Pons (tissue), 1 donor: ENCODE measurements around the gene EREG.
"Not testable (repeated sequence)": the region's sequence is repeated elsewhere in the genome, so short reads cannot be mapped to it uniquely, and the experiment has no call there.

ENCODE experiments used
- DNase-seq: peaks from one replicate; pipeline ENCODE4 v3.0.0-alpha.2; 2016; ENCODE audit warnings: low spot score

EREG gene, protein sequence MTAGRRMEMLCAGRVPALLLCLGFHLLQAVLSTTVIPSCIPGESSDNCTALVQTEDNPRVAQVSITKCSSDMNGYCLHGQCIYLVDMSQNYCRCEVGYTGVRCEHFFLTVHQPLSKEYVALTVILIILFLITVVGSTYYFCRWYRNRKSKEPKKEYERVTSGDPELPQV

DNA sequence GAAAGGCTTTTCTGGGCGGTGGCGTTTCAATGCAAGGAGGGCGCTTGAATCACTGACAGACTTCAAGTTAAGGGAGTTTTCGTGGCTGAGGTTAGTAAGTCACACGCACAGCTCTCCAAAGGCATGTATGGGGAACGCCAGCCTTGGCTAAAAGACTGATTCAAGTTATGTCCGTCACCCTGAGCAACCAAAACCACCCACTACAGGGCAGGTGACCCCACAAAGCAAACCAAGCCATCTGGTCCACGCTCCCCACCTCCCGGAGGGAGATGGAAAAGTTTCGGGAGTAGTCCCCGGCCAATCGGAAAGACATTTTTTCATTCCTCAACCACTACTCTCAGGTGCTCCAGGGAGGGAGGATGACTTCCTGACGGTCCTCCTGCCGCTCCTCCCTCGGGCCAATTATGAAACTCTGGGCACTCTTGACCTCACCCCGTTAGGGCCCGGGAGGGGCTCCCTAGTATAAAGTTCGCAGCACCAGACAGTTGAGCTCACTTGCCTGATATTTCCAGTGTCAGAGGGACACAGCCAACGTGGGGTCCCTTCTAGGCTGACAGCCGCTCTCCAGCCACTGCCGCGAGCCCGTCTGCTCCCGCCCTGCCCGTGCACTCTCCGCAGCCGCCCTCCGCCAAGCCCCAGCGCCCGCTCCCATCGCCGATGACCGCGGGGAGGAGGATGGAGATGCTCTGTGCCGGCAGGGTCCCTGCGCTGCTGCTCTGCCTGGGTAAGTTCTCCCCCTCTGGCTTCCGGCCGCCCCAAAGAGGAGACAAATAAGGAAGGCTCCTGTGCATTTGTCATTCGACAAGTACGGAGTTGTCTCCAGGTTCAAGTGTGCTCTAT lies at the start of gene EREG:
Gene EREG, plus strand, starts transcription at position 494 of the 840 bp plus-strand sequence. Its CDS starts 164 bp downstream, at position 658.
- no peak for DNase-seq

DNA sequence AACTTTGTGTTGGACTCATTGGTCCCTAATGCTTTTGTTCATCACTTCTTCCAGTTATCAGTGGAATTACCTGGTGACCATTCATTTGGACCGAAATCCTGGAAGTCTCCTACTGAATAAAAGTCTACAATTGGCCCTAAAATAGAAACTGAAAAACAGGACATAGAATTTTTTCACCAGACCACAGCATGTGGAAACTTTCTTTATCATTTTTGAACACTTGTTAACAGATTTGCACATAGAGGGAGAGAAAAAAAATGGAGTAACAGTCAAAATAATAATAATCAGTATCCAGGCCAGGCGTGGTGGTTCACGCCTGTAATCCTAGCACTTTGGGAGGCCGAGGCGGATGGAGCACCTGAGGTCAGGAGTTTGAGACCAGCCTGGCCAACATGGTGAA lies 49.6 kb upstream of the EREG start:
- no peak for DNase-seq

DNA sequence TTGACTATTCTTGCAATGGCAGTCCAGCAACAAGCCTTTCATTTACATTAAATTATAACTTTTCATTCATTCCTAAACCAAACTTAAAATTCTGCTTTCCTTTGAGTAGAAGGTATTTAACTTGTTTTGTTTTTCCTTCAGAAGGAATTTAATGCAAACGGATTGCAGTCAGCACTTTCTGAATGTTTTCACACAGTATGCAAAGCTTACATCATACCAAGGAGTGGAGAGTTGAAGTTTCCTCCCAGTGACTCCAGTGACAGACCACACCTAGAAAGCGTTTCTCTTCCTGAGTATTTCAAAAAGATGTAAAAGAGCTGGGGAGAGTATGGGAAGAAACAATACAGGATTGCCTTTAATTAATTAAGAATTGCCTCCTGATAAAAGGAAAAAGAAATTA lies 48.5 kb upstream of the EREG start:
- no peak for DNase-seq

DNA sequence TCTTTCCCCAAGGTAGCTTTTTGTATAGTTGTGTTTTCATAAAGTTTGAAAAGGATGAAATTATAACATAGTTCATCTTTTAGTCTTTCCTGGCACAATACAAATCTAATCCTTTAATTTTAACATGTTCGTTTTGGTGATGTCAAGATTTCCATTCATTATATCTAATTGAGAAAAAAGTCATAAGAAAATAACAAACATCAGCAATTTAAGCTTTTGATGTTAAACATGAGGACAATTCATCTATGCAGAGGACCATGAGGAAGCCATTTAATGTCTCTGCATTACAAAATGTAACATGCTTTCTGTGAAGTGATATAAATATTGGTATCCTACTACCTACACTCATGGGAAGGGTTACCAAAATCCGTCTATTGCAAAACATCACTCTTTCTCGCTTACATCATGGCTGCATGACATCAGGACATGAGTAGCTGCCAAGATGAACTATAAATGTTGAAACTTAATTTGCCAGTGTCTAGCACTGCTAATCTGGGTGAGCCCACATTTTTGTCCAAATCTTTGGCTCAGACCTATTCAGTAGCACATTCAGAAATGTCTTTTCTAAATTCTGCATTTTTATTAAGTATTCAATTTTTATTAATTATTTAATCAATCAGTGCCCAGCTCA lies 47.2 kb upstream of the EREG start:
- DNase-seq = no peak

DNA sequence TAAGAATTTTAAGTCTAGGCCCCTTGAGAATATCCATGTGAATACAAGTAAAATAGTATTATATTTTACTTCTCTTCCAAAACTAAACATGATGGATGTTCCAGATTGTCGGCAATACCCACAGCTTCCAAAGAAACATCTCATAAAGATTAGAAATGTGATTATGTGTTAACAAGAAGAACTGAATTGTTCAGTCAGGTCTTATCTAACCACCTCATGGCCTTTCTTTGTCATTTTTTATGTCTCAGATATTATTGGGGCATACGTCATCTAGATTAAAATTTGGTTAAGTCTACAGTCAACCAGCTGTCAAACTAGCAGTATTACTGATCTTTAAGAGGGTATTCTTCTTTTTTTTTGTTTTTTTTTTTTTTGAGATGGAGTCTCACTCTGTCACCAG lies 46.7 kb upstream of the EREG start:
- DNase-seq = no peak

DNA sequence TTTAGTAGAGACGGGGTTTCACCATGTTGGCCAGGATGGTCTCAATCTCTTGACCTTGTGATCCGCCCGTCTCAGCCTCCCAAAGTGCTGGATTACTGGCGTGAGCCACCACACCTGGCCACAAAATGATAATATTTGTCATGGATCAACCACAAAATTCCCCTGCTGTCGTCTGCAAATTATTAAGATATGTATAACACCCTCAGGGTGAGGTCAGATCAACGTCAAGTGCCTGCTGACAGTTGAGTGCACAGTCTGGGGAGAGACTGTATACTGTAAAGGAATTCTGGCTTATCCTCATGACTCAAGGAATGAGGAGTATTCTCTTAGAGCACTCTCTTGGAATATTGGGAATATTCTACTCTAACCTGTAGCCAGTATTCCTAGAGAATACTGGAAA lies 45.5 kb upstream of the EREG start:
- no peak for DNase-seq

DNA sequence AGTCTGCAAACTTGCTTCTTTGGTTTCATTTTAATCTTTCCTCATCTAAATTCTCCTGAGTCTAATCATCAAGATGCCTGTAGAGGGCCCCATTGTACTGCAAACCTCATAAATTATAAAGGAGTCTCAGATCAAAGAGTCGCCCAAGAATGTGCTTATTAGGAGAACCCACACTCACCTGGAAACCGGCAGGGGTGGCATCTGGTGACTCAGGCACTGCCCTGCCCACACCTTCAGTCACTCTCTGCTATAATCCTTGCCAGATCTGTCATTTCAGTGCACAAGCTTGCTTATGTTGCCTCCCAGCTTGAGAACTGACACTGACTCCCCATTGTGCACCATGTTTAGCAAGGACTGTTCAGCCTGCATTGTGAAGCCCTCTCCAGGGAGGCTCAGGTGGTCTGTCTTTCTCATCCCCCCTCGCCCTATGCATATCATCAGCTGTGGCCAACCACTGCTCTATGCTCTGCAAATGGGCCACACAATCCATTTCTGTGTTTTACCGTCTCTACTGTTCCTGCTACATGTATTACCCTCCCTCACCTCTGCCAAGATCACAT lies 44.3 kb upstream of the EREG start:
- DNase-seq = peak; percentile 66

DNA sequence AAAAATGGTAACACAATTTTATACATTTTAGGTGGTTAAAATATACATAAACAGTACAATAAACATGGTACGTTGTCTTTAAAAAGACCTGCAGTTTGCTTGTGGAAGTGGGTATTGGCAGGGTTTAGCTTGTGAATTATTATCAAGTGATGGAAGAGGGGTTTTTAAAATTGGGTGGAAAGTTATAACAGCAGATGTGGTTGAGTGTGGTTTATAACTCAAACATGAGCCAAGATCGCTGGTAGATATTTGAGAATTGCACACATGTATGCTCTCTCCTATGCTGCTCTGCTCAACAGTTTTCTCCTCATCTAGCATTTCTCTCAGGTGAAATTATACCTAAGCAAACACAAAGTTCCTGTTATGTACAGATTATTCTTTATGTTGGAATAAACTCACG lies 42.6 kb upstream of the EREG start:
- DNase-seq = no peak

DNA sequence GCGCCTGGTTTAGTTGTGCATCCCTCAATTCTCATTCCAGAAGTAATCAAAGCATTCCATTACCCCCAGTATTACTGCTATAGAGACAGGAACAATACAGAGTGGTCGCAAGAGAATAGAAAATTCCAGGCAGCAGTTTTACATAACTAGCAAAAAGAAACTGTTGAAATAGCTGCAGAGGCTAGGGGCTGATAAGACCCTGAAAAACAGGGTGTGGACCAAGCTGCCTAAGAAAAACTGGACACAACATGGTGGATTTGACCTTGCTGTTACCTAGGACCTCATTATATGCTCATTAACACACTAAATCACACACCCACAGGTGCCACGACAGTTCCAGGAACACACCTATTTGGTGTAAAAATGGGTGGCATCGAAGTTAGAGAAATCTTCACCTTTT lies 41.3 kb upstream of the EREG start:
- DNase-seq = no peak

DNA sequence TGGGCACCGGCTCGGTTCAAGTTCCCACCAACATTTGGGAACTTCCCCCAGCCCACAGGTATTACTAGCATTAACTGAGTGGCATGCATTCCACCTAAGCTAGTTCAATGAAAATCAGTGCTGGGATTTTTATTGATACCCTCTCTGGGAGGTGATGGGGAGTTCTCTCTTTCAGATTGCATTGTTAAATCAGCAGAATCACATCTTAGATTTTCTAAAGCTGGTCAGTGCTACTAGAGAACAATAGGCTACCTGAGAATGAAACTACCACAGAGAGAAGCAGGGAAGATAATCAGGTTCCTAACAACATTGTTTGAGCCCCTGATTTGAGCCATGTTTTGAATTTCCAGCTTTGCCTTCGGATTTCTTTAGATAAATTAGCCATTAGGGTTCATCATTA lies 40.7 kb upstream of the EREG start:
- no peak for DNase-seq

DNA sequence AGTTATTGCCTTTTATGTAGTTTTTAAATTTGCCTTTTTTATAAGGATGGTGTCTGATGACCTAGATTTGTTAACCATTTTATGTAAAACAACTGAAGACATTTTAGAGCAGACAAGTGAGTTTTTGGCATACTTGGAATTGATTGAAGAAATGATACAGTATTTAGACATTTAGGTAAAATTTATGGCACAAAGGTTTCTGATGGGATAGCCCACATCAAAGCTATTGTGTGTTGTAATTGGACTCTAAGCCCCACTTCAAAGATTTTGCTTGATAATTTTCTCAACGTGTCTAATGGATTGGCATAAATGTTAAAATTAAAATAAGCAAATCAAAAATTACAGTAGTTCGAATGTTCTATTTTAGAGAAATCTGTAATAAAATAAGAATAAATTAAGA lies 39.1 kb upstream of the EREG start:
- DNase-seq = no peak

DNA sequence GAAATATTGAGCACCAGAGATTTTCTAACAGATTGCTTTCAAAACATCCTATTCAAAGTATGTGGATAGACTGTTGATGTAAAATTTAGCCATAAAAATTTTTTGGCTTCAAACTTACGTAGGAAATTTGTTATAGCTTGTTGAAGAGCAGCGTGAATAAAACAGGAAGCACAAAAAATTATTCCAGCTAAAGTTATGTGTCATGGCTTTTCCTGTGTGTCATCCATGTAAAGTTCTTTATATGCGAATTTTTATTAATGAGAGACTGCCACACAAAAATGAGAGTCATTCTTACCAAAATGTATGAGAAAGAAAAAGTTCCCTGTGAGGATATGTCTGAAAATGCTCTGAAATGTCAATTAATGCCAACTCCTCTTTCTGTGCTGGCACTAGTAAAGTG lies 37.2 kb upstream of the EREG start:
- DNase-seq = no peak

DNA sequence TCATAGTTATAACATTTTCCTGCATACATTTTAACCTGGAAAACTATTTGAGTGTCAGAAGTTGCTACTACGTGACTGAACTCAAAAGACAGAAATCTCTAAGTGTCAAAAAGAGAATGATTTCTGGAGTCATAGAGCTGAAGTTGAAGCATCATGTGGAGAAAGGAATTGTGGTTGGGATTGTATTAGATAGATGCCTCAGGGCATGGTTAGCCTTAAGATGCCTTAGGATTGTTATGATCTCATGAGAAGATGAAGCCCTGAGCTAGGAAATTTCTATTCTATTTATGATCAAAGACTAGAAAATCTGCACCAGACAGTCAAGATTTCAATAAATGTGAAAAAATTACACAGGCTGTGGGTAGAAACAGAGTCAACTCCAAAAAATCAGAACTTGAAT lies 36.4 kb upstream of the EREG start:
- DNase-seq = no peak

DNA sequence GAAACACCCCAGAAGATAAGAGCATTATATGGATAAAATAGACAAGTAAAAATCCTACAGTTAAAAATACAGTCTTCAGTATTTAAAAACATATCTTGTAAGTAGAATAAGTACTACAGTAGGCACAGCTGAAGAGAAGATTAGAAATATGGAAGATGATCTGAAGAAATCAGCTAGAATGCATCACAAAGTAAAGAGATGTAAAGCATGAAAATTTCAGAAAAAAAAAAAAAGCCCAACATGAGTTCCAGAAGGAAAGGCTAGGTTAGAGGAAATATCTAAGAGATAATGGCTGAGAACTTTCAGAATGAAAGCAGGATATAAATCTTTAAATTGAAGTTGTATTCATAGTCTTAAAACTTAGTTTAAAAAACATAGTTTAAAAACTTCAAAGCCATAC lies 35.6 kb upstream of the EREG start:
- no peak for DNase-seq

DNA sequence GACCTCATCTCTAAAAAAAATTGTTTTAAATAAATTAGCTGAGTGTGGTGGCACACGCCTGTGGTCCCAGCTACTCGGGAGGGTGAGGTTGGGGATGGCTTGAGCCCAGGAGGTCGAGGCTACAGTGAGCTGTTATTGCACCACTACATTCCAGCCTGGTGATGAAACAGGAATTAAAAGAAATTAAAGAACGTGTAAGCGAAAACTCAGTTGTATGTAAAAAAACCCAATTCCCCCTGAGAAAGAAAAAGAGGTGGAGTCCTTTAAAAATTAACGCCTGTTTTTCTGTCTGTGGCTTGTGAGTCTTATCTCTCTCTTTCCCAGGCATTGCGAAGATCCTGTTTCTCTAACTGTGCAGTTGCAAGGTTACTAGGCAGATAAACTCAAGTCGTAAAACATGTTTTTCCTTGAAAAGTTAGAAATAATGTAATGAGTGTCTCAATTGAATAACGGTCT lies 34.6 kb upstream of the EREG start:
- DNase-seq = no peak

DNA sequence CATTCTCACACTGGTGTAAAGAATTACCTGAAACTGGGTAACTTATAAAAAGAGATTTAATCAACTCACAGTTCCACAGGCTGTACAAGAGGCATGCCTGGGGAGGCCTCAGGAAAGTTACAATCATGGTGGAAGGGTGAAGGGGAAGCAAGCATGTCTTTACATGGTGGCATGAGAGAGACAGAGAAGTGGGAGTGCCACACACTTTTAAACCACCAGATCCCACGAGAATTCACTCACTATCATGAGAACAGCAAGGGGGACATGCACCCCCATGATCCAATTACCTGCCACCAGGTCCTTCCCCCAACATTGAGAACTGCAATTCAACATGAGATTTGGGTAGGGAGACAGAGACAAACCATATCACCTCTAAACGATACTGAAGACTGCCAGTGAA lies 33.7 kb upstream of the EREG start:
- DNase-seq = no peak

DNA sequence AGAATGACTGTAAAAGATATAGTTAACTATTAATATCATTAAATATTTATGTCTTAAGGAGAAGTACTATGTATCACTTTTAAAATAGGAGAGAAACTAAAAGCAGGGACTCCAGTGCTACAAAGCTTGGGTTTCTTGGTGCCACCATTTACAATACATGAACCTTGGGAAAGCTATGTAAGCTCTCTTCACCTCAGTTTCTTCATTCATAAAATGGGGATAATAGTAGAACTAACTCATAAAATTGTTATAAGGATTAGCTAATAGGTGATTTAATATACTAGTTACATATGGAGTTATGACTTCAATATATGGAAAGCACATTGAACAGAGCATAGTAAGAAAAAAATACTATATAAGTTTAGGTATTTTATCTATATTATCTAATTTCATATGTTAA lies 33.0 kb upstream of the EREG start:
- DNase-seq = no peak

DNA sequence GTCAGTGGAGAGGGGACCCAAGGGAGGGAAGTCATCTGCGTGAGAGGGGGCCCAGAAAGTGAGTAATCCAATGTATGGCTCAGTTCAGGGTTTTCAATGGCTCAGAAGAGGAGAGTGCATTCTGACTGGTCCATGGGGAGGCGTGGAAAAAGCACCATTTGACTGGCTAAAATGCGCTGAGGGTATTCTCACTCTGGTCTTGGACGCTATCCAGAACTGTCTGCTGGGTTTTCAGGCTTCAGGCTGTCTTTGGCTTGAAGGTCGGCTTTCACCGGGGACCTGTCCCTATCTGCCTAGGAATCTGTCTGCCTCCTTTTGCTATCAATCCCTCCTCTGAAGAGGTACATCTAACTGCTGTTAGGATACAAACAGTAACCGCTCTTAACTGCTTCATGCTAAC lies 30.3 kb upstream of the EREG start:
- DNase-seq = no peak

DNA sequence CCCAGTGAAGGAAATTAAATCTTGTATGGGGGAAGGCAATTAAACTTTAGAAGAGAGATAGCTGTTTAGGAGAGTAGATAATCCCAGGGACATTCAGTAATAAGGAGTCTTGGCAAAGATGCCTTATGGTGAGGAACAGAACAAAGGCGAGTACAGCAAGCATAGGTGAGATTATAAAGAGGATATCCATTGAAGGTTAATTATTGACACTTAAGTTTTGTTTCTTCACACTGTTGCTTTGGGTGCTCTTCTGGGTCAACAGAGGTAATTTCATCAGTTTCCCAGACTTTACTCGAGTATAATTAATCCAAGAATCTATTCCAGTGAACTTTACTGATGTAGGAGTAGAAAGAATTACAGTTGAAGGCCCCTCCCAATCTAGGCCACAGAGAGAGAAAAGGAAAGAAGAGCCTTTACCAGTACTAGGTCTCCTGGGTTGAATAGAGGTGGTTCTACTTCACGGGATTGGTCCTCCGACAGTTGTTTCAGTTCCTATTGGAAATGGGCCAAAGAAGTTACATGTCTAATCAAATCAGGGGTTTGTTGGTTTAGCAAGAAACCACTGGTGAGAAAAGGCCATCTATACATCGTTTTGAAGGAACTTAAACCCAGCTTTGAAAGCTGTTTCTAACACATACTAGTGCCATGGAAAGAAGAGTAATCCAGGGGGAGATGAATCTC lies 29.5 kb upstream of the EREG start:
- no peak for DNase-seq

DNA sequence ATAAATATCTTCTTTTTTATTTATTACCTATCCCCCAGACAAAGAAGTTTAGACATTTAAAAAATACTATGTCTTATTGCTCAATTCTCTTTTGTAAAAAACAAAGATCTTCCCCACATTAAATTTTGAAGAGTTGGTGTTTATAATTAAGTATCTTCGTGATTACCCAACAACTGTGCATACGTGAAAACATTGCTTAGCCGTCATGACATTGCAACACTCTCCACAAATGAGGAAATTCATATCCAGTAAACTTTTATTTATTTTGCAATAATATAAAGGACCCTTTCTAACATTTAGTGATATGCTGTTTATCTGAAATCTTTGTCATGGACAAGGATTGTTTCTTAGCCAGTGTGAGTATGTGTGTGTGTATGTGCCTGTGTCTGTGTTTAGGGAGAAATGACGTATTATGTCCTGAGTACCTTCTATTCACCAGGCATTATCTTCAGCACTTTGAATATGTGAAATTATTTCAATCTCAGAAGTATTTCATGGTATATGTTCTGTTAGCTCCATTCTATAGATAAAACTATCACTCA lies 26.1 kb upstream of the EREG start:
- no peak for DNase-seq

DNA sequence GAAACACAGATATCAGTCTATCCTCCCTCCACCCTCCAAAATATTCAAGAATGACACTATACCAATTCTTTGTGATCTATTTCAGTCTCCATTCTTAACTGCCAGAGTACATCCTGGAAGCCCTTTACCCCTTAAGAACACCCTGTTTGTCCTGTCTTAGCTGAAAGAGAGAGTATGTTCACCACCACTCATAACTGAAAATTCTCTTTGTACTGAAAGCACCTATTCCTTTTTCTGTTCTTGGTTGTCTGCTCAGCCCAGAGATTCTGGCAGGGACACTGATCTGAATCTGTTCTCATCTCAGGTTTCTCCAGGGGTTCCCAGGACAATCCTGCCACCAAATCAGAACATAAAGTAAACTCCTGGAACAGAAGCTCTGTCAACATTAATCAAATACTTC lies 25.4 kb upstream of the EREG start:
- DNase-seq = no peak

DNA sequence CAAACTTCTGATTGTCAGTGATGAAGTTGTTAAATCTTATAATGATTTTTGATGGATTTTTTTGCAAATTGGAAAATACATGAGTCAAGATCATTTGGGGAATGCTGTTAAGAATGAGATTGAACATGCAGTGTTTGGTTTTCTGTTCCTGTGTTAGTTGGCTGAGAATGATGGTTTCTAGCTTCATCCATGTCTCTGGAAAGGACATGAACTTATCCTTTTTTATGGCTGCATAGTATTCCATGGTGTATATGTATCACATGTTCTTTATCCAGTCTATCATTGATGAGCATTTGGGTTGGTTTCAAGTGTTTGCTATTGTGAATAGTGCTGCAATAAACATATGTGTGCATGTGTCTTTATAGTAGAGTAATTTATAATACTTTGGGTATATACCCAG lies 24.5 kb upstream of the EREG start:
- DNase-seq = not testable (repeated sequence)
